Stimulated activated CD8-positive, alpha-beta memory T cell treated with anti-CD3 and anti-CD28 coated beads, Interleukin-7, amount 100 ng/mL, for 1 hour (primary cell): Measurements from ENCODE around the gene SLC44A1.

Source experiments
- DNase-seq, 2 donors: peaks; one replicate each; pipeline ENCODE4 v3.0.0-alpha.2; 2020; ENCODE audit warnings: low read depth in 2 of 2

The SLC44A1 gene

GRCh38 chr9:105431424-105432246 is 187.2 kb downstream of the SLC44A1 start:
- DNase-seq = no peak

GRCh38 chr9:105432247-105432842 is 187.9 kb downstream of the SLC44A1 start:
- DNase-seq = no peak

- no peak for DNase-seq
These were observed 191.0 kb downstream of the SLC44A1 start for GRCh38 chr9:105435453-105435852.

- no peak for DNase-seq
These were observed 192.3 kb downstream of the SLC44A1 start for GRCh38 chr9:105436783-105437182.

GRCh38 chr9:105437704-105438103 is 193.3 kb downstream of the SLC44A1 start:
- no peak for DNase-seq

GRCh38 chr9:105438141-105438806 is 193.8 kb downstream of the SLC44A1 start:
- DNase-seq = no peak

- no peak for DNase-seq
These were observed 195.0 kb downstream of the SLC44A1 start for GRCh38 chr9:105439428-105439827.

GRCh38 chr9:105441616-105442160 is 197.2 kb downstream of the SLC44A1 start:
- no peak for DNase-seq

GRCh38 chr9:105443121-105443520 is 198.7 kb downstream of the SLC44A1 start:
- DNase-seq = no peak

GRCh38 chr9:105444130-105444529 is 199.7 kb downstream of the SLC44A1 start:
- no peak for DNase-seq

GRCh38 chr9:105445203-105445881 is 200.9 kb downstream of the SLC44A1 start:
- no peak for DNase-seq

- DNase-seq = no peak
These were observed 202.9 kb downstream of the SLC44A1 start for GRCh38 chr9:105447386-105447813.

- DNase-seq = peak; percentile 46 to 48
These were observed 203.7 kb downstream of the SLC44A1 start, which contains the start of gene FSD1L for GRCh38 chr9:105447814-105448812. TSS of gene FSD1L (plus strand) at chr9:105448034. CDS start at chr9:105448221, 187 bp downstream.

- DNase-seq = no peak
These were observed 204.6 kb downstream of the SLC44A1 start for GRCh38 chr9:105449081-105449480.

GRCh38 chr9:105452185-105452584 is 207.7 kb downstream of the SLC44A1 start:
- no peak for DNase-seq

- no peak for DNase-seq
These were observed 211.5 kb downstream of the SLC44A1 start for GRCh38 chr9:105455836-105456475.

GRCh38 chr9:105457560-105458294 is 213.3 kb downstream of the SLC44A1 start:
- DNase-seq = no peak

GRCh38 chr9:105458404-105458803 is 214.0 kb downstream of the SLC44A1 start:
- no peak for DNase-seq

GRCh38 chr9:105459336-105459735 is 214.9 kb downstream of the SLC44A1 start:
- DNase-seq = no peak
